MG63 (cell line): ENCODE data around the gene HAP1. TPM values are rescaled to one million over a fixed set of nuclear protein-coding genes. Genes with fewer than 3 reads are reported as not detected.

Source experiments
- total RNA-seq: library from RNA; depleted of rRNA; stranded (reverse); fragments of >200 nt; shearing (Covaris generic); gene quantifications from 2 replicates; pipeline ENCODE4 v1.2.3, GENCODE V29; 2014; ENCODE audit warnings: low replicate concordance; rRNA removed

Gene HAP1
- total RNA-seq, 1 experiment from 2014 or later: not detected

Other genes with a start within 250 kb of the HAP1 start
- 0.20 TPM in 1 of 2 replicates, not detected in the other for gene KRT36, start 244.7 kb downstream of the HAP1 start, total RNA-seq
- gene KRT13, start 229.0 kb downstream of the HAP1 start, total RNA-seq: 3.8 and 4.0 TPM in 2 replicates
- gene KRT15, start 215.8 kb downstream of the HAP1 start, total RNA-seq: 38.4 and 82.2 TPM in 2 replicates
- 20.7 and 46.3 TPM in 2 replicates for gene KRT19, start 206.3 kb downstream of the HAP1 start, total RNA-seq
- not detected in 2 replicates for gene KRT9, start 162.6 kb downstream of the HAP1 start, total RNA-seq
- gene KRT14, start 147.7 kb downstream of the HAP1 start, total RNA-seq: 6.1 and 7.9 TPM in 2 replicates
- gene KRT16, start 121.9 kb downstream of the HAP1 start, total RNA-seq: not detected in 2 replicates
- not detected in 2 replicates for gene KRT17, start 110.1 kb downstream of the HAP1 start, total RNA-seq
- 42.2 and 90.7 TPM in 2 replicates for gene EIF1, start 45.8 kb downstream of the HAP1 start, total RNA-seq
- not detected in 2 replicates for gene GAST, start 22.3 kb downstream of the HAP1 start, total RNA-seq
- 6.4 and 10.5 TPM in 2 replicates for gene JUP, start 52.1 kb upstream of the HAP1 start, total RNA-seq
- 66.5 and 123 TPM in 2 replicates for gene P3H4, start 77.3 kb upstream of the HAP1 start, total RNA-seq
- gene FKBP10, start 78.4 kb upstream of the HAP1 start, total RNA-seq: 191 and 258 TPM in 2 replicates
- 69.3 and 124 TPM in 2 replicates for gene NT5C3B, start 101.6 kb upstream of the HAP1 start, total RNA-seq
- not detected in 2 replicates for gene KLHL10, start 103.2 kb upstream of the HAP1 start, total RNA-seq
- gene KLHL11, start 130.8 kb upstream of the HAP1 start, total RNA-seq: 10.9 and 13.3 TPM in 2 replicates
- 151 and 195 TPM in 2 replicates for gene ACLY, start 184.3 kb upstream of the HAP1 start, total RNA-seq
- not detected in 2 replicates for gene ODAD4, start 196.0 kb upstream of the HAP1 start, total RNA-seq
- gene CNP, start 232.2 kb upstream of the HAP1 start, total RNA-seq: 64.0 and 97.2 TPM in 2 replicates